Gastroesophageal sphincter (tissue), 3 donors: Measurements from ENCODE around the gene IGSF11.

Source experiments
- EP300 ChIP-seq: sonication (generic); formaldehyde crosslinking; IDR thresholded peaks from one replicate; pipeline ENCODE4 v1.6.1; 2017; ENCODE audit warnings: antibody characterized with exemption, mild to moderate bottlenecking
- POLR2A ChIP-seq, 2 donors: fragments of 450-650 bp; IDR thresholded peaks; one replicate each; pipeline ENCODE4 v1.6.1; 2017; ENCODE audit warnings: antibody characterized with exemption in 2 of 2, mild to moderate bottlenecking in 2 of 2, moderate library complexity in 1 of 2
- POLR2AphosphoS5 ChIP-seq: sonication (generic); formaldehyde crosslinking; IDR thresholded peaks from one replicate; pipeline ENCODE4 v1.6.1; 2017; ENCODE audit warnings: antibody characterized with exemption
- TF ChIP-seq, protein P1 (sequence below), 4 experiments: fragments of 200-600 bp in 2 of 4; fragments of 450-650 bp in 2 of 4; sonication (generic) in 1 of 4; IDR thresholded peaks; one replicate each; pipeline ENCODE4 v1.5.1; 2017 to 2019; ENCODE audit warnings: antibody characterized with exemption in 4 of 4, mild to moderate bottlenecking in 2 of 4, moderate library complexity in 2 of 4

- TF ChIP-seq, protein P1, sequence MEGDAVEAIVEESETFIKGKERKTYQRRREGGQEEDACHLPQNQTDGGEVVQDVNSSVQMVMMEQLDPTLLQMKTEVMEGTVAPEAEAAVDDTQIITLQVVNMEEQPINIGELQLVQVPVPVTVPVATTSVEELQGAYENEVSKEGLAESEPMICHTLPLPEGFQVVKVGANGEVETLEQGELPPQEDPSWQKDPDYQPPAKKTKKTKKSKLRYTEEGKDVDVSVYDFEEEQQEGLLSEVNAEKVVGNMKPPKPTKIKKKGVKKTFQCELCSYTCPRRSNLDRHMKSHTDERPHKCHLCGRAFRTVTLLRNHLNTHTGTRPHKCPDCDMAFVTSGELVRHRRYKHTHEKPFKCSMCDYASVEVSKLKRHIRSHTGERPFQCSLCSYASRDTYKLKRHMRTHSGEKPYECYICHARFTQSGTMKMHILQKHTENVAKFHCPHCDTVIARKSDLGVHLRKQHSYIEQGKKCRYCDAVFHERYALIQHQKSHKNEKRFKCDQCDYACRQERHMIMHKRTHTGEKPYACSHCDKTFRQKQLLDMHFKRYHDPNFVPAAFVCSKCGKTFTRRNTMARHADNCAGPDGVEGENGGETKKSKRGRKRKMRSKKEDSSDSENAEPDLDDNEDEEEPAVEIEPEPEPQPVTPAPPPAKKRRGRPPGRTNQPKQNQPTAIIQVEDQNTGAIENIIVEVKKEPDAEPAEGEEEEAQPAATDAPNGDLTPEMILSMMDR (IDR thresholded peaks at IDR 0.05): no peak
- TF ChIP-seq POLR2AphosphoS5 (no peak), POLR2A (IDR thresholded peaks at IDR 0.05) (no peak), EP300 (no peak)
Observed at GRCh38 chr3:118968640-118969039, 66.0 kb downstream of the IGSF11 start.
